ENCODE data around the gene GPR132. TPM values are rescaled to one million over a fixed set of nuclear protein-coding genes. Genes with fewer than 3 reads are reported as not detected.

GPR132 gene
- total and polyA plus RNA-seq, 2 donors (not counting 3 experiments of a cell fraction or from before 2014, with no cell fraction given), result not detected

DNA sequence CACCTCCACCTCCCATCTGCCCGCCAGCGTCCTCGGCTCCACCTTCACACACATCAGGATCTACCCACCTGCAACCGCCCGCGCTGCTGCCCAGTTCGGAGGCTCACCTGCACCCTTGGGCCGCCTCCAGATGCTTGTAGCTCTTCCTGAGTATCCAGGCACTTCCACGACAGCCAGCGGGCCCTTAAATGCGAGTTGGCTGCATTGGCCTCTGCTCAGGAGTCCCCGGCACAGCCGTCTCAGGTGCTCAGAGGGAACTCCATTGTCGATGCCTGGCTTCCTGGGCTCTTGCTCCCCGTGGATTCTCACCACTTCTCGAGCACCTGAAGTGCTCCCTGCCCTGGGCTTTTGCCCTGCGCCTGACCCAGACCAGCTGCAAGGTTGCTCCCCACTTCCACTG lies 22.4 kb downstream of the GPR132 start:
- Histone ChIP-seq H3K79me2 (ENCODE audit: control insufficient read depth, insufficient read depth, low read length) (no peaks in the 10 kb centered on the region), H2AFZ (ENCODE audit: low read depth, low read length) (no peak overlapping the region), H3K4me2 (ENCODE audit: insufficient read depth, low read length) (no peak overlapping the region), H3K9ac (replicated peaks; ENCODE audit: extremely low read depth, insufficient read depth, low read length) (no peak overlapping the region), H3K36me3 (ENCODE audit: control insufficient read depth in 2 of 2, extremely low read depth in 1 of 2, insufficient read depth in 2 of 2, low read length in 2 of 2) (no peaks in the 10 kb centered on the region), H4K20me1 (replicated peaks; ENCODE audit: control insufficient read depth, extremely low read depth, insufficient read depth, low read length) (no peaks in the 10 kb centered on the region), H3K27me3 (ENCODE audit: control insufficient read depth in 2 of 2, insufficient read depth in 2 of 2, low read length in 2 of 2) (peaks cover 3 to 9% of the 10 kb centered on the region in 2 experiments), H3K27ac (ENCODE audit: insufficient read depth, low read depth, low read length) (no peak overlapping the region), H3K4me3 (replicated peaks in 1 of 3; ENCODE audit: insufficient read depth in 1 of 3, low read depth in 1 of 3, low read length in 3 of 3) (no peak overlapping the region), H3K9me3 (replicated peaks; ENCODE audit: control insufficient read depth, insufficient read depth, low read length) (no peaks in the 10 kb centered on the region), H3K9me1 (replicated peaks; ENCODE audit: control insufficient read depth, extremely low read depth, insufficient read depth, low read length) (no peaks in the 10 kb centered on the region), H3K4me1 (ENCODE audit: control insufficient read depth, extremely low read depth, insufficient read depth, low read length) (no peaks in the 10 kb centered on the region)
- POLR2A ChIA-PET, result no interaction called here
- intact Hi-C loops (cut with micrococcal nuclease), result no loop called here
- no peak for TF ChIP-seq EZH2 (IDR thresholded peaks at IDR 0.05; ENCODE audit: borderline replicate concordance, low read depth, low read length, severe bottlenecking)
- TF ChIP-seq POLR2AphosphoS5 (IDR thresholded peaks at IDR 0.05; ENCODE audit: insufficient read depth, low read depth, low read length), result no peak
- no peak for TF ChIP-seq FOS (IDR thresholded peaks at IDR 0.05; ENCODE audit: borderline replicate concordance, insufficient read depth, low read length)
- no peak for TF ChIP-seq POLR2A (IDR thresholded peaks at IDR 0.05; ENCODE audit: low read depth, low read length)
- TF ChIP-seq JUN (IDR thresholded peaks at IDR 0.05; ENCODE audit: borderline replicate concordance, insufficient read depth, insufficient read length, low read depth), result no peak
- no peak for TF ChIP-seq GATA2 (IDR thresholded peaks at IDR 0.05; ENCODE audit: insufficient read depth, insufficient read length, low read depth, low read length)
- no peak for TF ChIP-seq MYC (IDR thresholded peaks at IDR 0.05; ENCODE audit: low read depth, low read length)
- TF ChIP-seq, protein P1, sequence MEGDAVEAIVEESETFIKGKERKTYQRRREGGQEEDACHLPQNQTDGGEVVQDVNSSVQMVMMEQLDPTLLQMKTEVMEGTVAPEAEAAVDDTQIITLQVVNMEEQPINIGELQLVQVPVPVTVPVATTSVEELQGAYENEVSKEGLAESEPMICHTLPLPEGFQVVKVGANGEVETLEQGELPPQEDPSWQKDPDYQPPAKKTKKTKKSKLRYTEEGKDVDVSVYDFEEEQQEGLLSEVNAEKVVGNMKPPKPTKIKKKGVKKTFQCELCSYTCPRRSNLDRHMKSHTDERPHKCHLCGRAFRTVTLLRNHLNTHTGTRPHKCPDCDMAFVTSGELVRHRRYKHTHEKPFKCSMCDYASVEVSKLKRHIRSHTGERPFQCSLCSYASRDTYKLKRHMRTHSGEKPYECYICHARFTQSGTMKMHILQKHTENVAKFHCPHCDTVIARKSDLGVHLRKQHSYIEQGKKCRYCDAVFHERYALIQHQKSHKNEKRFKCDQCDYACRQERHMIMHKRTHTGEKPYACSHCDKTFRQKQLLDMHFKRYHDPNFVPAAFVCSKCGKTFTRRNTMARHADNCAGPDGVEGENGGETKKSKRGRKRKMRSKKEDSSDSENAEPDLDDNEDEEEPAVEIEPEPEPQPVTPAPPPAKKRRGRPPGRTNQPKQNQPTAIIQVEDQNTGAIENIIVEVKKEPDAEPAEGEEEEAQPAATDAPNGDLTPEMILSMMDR (IDR thresholded peaks at IDR 0.05; ENCODE audit: extremely low read depth in 1 of 2, insufficient read depth in 1 of 2, low read depth in 1 of 2, low read length in 2 of 2), result no peak
- TF ChIP-seq, protein P2, sequence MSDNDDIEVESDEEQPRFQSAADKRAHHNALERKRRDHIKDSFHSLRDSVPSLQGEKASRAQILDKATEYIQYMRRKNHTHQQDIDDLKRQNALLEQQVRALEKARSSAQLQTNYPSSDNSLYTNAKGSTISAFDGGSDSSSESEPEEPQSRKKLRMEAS (IDR thresholded peaks at IDR 0.05; ENCODE audit: insufficient read depth, insufficient read length), result no peak
- FAIRE-seq (no peak), DNase-seq (ENCODE audit: low read depth, low spot score) (no peak)
- CTCF ChIA-PET, result interaction anchor here (0.8 to 5.0 kb wide), 3 partner anchors 17 to 75 kb away, joined by 3 to 14 read pairs (median 4); partner anchors contain the start of gene CLBA1
- no TSS peak for BruUV-seq (replicated peaks)
- dilution Hi-C loops (cut with MboI; ENCODE audit: extremely low pct_ligation_motif_present, low sequenced_read_pairs), result no loop called here
